K562 (cell line): ENCODE measurements around the gene LMO7. TPM values are rescaled to one million over a fixed set of nuclear protein-coding genes. Genes with fewer than 3 reads are reported as not detected.

Source experiments
- ATAC-seq: fragments of 200-7000 bp; cut with Tn5 transposase; 3 replicates; pipeline ENCODE4 v1.9.1; 2020; ENCODE audit warnings: moderate library complexity
- BruUV-seq: library from RNA; stranded (reverse); fragments of 400-500 nt; replicated peaks from 2 replicates; lab custom pipeline; 2021; lab: Mats Ljungman, UMichigan
- CTCF ChIA-PET: fragments of 300-600 bp; formaldehyde crosslinking; extraction: SDS; loops from one replicate; lab custom pipeline; 2021; ENCODE audit warnings: low intra/inter-chr PET ratio; lab: Yijun Ruan, JAX
- POLR2A ChIA-PET: fragments of 300-600, 350-650 bp; sonication (Branson Sonifier 250); formaldehyde crosslinking; extraction: SDS; loops from one replicate; lab custom pipeline; 2021; ENCODE audit warnings: antibody characterized with exemption, inconsistent platforms; lab: Yijun Ruan, JAX
- DNase-seq, 4 experiments: peaks; one replicate each; pipeline versions ENCODE4 v3.0.0 to v3.0.0-alpha.2; 2011 to 2018; ENCODE audit warnings: low spot score in 3 of 4, mixed read lengths in 3 of 4; ENCODE audit errors: extremely low read depth in 1 of 4
- FAIRE-seq: peaks from 2 replicates; lab custom pipeline; 2011; peaks lifted over from hg19 to GRCh38; lab: Jason Lieb, UNC
- H2AFZ ChIP-seq: 2 replicates; pipeline ENCODE4 v1.6.0; 2011; ENCODE audit warnings: low read depth, low read length, control low read depth, inconsistent platforms
- H3K27ac ChIP-seq: fragments of 200-600 bp; 3 replicates; pipeline ENCODE4 v1.8.0; 2011; ENCODE audit warnings: low read depth, mild to moderate bottlenecking, control low read depth, inconsistent platforms, low read length, moderate library complexity, mixed read lengths; ENCODE audit errors: extremely low read depth
- H3K27me3 ChIP-seq, 2 experiments: fragments of 300-600 bp in 1 of 2; 2 replicates in 1 of 2; 3 replicates in 1 of 2; pipeline versions ENCODE4 v1.6.0 to v1.8.0; 2011; ENCODE audit warnings: inconsistent platforms in 2 of 2, low read length in 2 of 2, mild to moderate bottlenecking in 1 of 2, mixed read lengths in 1 of 2, moderate library complexity in 1 of 2; ENCODE audit not compliant: control insufficient read depth in 2 of 2, insufficient read depth in 2 of 2
- H3K36me3 ChIP-seq: fragments of 300-600 bp; 3 replicates; pipeline ENCODE4 v1.8.0; 2011; ENCODE audit warnings: mild to moderate bottlenecking, low read length, inconsistent platforms; ENCODE audit not compliant: control insufficient read depth, insufficient read depth
- H3K4me1 ChIP-seq, 2 experiments: fragments of 200-600 bp in 1 of 2; replicated peaks in 1 of 2; 2 replicates in 1 of 2; 3 replicates in 1 of 2; pipeline versions ENCODE4 v1.5.1 to v1.8.0; 2011; ENCODE audit warnings: inconsistent platforms in 2 of 2, low read length in 2 of 2, mild to moderate bottlenecking in 1 of 2, mixed read lengths in 1 of 2, moderate library complexity in 1 of 2; ENCODE audit not compliant: control insufficient read depth in 2 of 2, insufficient read depth in 2 of 2
- H3K4me2 ChIP-seq: 2 replicates; pipeline ENCODE4 v1.6.1; 2011; ENCODE audit warnings: low read length, control low read depth, inconsistent platforms, mixed read lengths; ENCODE audit not compliant: insufficient read depth
- H3K4me3 ChIP-seq: fragments of 200-600 bp; sonication (generic), shearing (Covaris generic); 2 replicates; pipeline ENCODE4 v1.5.1; 2016; ENCODE audit warnings: control low read depth, inconsistent platforms
- H3K79me2 ChIP-seq: fragments of 200-600 bp; 3 replicates; pipeline ENCODE4 v1.8.0; 2011; ENCODE audit warnings: low read length, inconsistent platforms; ENCODE audit not compliant: control insufficient read depth, insufficient read depth
- H3K9ac ChIP-seq, 2 experiments: 2 replicates each; pipeline versions ENCODE4 v1.6.0 to v1.6.1; 2011; ENCODE audit warnings: low read depth in 2 of 2, low read length in 2 of 2, control low read depth in 1 of 2, inconsistent platforms in 1 of 2, mild to moderate bottlenecking in 1 of 2, mixed read lengths in 1 of 2; ENCODE audit not compliant: insufficient read depth in 1 of 2
- H3K9me1 ChIP-seq: one replicate; pipeline ENCODE4 v1.6.0; 2011; ENCODE audit warnings: inconsistent platforms, mild to moderate bottlenecking, low read length, moderate library complexity; ENCODE audit not compliant: control insufficient read depth, insufficient read depth
- H3K9me3 ChIP-seq: replicated peaks from 2 replicates; pipeline ENCODE4 v1.5.1; 2011; ENCODE audit warnings: low read depth, low read length, inconsistent platforms; ENCODE audit not compliant: control insufficient read depth, insufficient read depth
- H4K20me1 ChIP-seq: replicated peaks from 2 replicates; pipeline ENCODE4 v1.6.1; 2011; ENCODE audit warnings: low read length, inconsistent platforms, mixed read lengths; ENCODE audit not compliant: control insufficient read depth, insufficient read depth
- FOXJ3 ChIP-seq: sonication (generic); formaldehyde crosslinking; IDR thresholded peaks from 2 replicates; pipeline ENCODE4 v1.4.0; 2020; ENCODE audit warnings: mild to moderate bottlenecking, missing genetic modification reagents
- HMGN3 ChIP-seq: IDR thresholded peaks from 2 replicates; pipeline ENCODE4 v1.6.1; 2011; ENCODE audit warnings: borderline replicate concordance, low read depth, mild to moderate bottlenecking, mixed read lengths, low read length; ENCODE audit not compliant: insufficient read length; ENCODE audit errors: extremely low read depth
- KLF13 ChIP-seq: fragments of 450-650 bp; IDR thresholded peaks from 2 replicates; pipeline ENCODE4 v1.6.1; 2016; ENCODE audit warnings: missing genetic modification characterization, low read depth, mild to moderate bottlenecking, missing compliant biosample characterization, moderate library complexity, borderline replicate concordance
- LEF1 ChIP-seq: fragments of 450-650 bp; IDR thresholded peaks from 2 replicates; pipeline ENCODE4 v1.6.1; 2016; ENCODE audit warnings: mild to moderate bottlenecking
- NR1H2 ChIP-seq: sonication (generic); formaldehyde crosslinking; IDR thresholded peaks from 2 replicates; pipeline ENCODE4 v1.4.0; 2020; ENCODE audit warnings: mild to moderate bottlenecking, missing genetic modification reagents
- POLR3G ChIP-seq: IDR thresholded peaks from 2 replicates; pipeline ENCODE4 v1.6.1; 2011; ENCODE audit not compliant: insufficient read length, insufficient replicate concordance; ENCODE audit errors: extremely low read depth
- POU5F1 ChIP-seq: fragments of 150-350 bp; IDR thresholded peaks from 2 replicates; pipeline ENCODE4 v1.6.1; 2014; ENCODE audit warnings: borderline replicate concordance, low read length, low read depth, mild to moderate bottlenecking; ENCODE audit not compliant: partially characterized antibody
- RFX5 ChIP-seq: IDR thresholded peaks from 2 replicates; pipeline ENCODE4 v1.6.1; 2011; ENCODE audit warnings: low read depth, mild to moderate bottlenecking, improper control_type of control experiment, low read length
- SMARCA4 ChIP-seq: fragments of 450-650 bp; IDR thresholded peaks from 2 replicates; pipeline ENCODE4 v1.6.1; 2016
- SNAPC5 ChIP-seq: fragments of 250-450 bp; sonication (Bioruptor Pico); IDR thresholded peaks from 2 replicates; pipeline ENCODE4 v1.8.0; 2021; ENCODE audit warnings: moderate library complexity, mild to moderate bottlenecking, inconsistent platforms
- SREBF1 ChIP-seq: fragments of 150-350 bp; IDR thresholded peaks from 2 replicates; pipeline ENCODE4 v1.6.1; 2014; ENCODE audit warnings: antibody characterized with exemption, low read depth, low read length, borderline replicate concordance
- TGIF2 ChIP-seq: sonication (generic); formaldehyde crosslinking; IDR thresholded peaks from 2 replicates; pipeline ENCODE4 v1.8.1; 2022; ENCODE audit warnings: mild to moderate bottlenecking, missing genetic modification reagents, moderate library complexity
- XRCC4 ChIP-seq: IDR thresholded peaks from one replicate; pipeline ENCODE4 v1.6.1; 2011; ENCODE audit not compliant: insufficient read depth, insufficient read length; ENCODE audit errors: extremely low read depth
- ZNF512 ChIP-seq: IDR thresholded peaks from 2 replicates; pipeline ENCODE4 v1.6.1; 2016; ENCODE audit warnings: missing genetic modification characterization, missing compliant biosample characterization
- ZNF586 ChIP-seq: fragments of 450-650 bp; formaldehyde crosslinking; conservative IDR thresholded peaks from 2 replicates; pipeline ENCODE4 v1.4.0; 2020; ENCODE audit warnings: mild to moderate bottlenecking, moderate library complexity
- ZNF77 ChIP-seq: fragments of 250-450 bp; sonication (Bioruptor Pico); IDR thresholded peaks from 2 replicates; pipeline ENCODE4 v1.5.0; 2020
- WGBS: fragments of 100-300 bp; shearing (Covaris generic); methylation state at CpG from one replicate; pipeline ENCODE4 v1.1.6; 2016; ENCODE audit warnings: low coverage, mixed read lengths; ENCODE audit not compliant: insufficient coverage; ENCODE audit errors: missing lambda C conversion rate; 5-methylcytosine and 5-hydroxymethylcytosine counted together
- in situ Hi-C: fragments of 300-500 bp; cut with MboI; formaldehyde crosslinking; loops from 4 replicates; pipeline ENCODE4 v1.15.0; 2018; ENCODE audit warnings: inconsistent platforms, mixed read lengths
- intact Hi-C: fragments of 100-400 bp; cut with micrococcal nuclease; formaldehyde crosslinking; loops from 2 replicates; pipeline ENCODE4 v1.14.2; 2022
- polyA plus RNA-seq, 8 experiments: library from polyadenylated mRNA; depleted of rRNA in 4 of 8; stranded (reverse) in 5 of 8; unstranded in 3 of 8; fragments of >200 nt; fragmentation: Nextera tagmentation in 2 of 8; fragmentation: Illumina TruSeq in 1 of 8; extraction: Ambion mirVana in 2 of 8; extraction: Trizol in 1 of 8; gene quantifications; 2 replicates each; pipeline versions ENCODE4 v1.2.1 to v1.2.3, GENCODE V29; 2011 to 2014; ENCODE audit warnings: inconsistent platforms in 1 of 8, missing spikeins in 1 of 8
- total RNA-seq, 7 experiments: library from RNA; depleted of rRNA in 6 of 7; stranded (reverse); fragments of >200 nt in 6 of 7; fragmentation: Illumina TruSeq in 2 of 7; extraction: Trizol in 2 of 7; gene quantifications; 2 replicates each; pipeline versions ENCODE4 v1.2.1 to v1.2.3, GENCODE V29; 2011 to 2021; ENCODE audit warnings: low replicate concordance in 1 of 7

LMO7 gene
- total and polyA plus RNA-seq, 9 of the 15 experiments (the other 6 are each of a cell fraction or from before 2014, with no cell fraction given) = 0.42 to 4.3 (median 1.7) TPM

DNA sequence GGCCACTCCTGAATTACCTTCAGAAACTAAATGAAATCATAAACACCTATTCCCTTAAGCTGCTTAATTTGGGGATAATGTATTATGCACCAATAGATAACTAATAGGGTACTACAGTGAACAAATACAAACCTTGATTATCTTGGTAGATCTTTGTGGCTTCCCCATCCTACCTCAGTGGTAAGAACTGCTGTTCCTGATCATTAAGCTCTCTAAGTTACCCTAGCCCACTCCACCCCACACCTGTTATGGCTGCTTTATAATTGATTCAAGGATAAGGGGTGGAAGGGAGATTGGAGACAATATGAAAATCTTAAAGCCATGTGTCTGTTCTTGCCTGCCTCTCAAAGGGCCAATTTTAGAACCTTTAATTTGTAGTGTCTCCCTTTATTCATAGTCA is 121.2 kb downstream of the LMO7 start:
- DNase-seq (no peak), FAIRE-seq (no peak)
- no peaks in the 10 kb centered on the region for H3K79me2 ChIP-seq
- no peak overlapping the region for H2AFZ ChIP-seq
- H3K4me1 ChIP-seq = no peaks in the 10 kb centered on the region
- no TSS peak for BruUV-seq
- no peaks in the 10 kb centered on the region for H3K9me1 ChIP-seq
- POLR2A ChIA-PET = no interaction called here
- CTCF ChIA-PET = no interaction called here
- no peaks in the 10 kb centered on the region for H3K9me3 ChIP-seq
- no peak overlapping the region for H3K27ac ChIP-seq
- no peaks in the 10 kb centered on the region for H4K20me1 ChIP-seq
- H3K4me3 ChIP-seq = no peak overlapping the region
- intact Hi-C loops = no loop called here
- H3K9ac ChIP-seq = no peak overlapping the region
- TF ChIP-seq POU5F1 = no peak
- TF ChIP-seq LEF1 = no peak
- TF ChIP-seq SMARCA4 = no peak
- TF ChIP-seq POLR3G = no peak
- no peak for TF ChIP-seq FOXJ3
- TF ChIP-seq, all 486 proteins: peak for 0
- no peak for ATAC-seq
- in situ Hi-C loops = no loop called here
- Histone ChIP-seq H3K27me3 (no peaks in the 10 kb centered on the region), H3K4me2 (no peak overlapping the region), H3K36me3 (no peaks in the 10 kb centered on the region)

DNA sequence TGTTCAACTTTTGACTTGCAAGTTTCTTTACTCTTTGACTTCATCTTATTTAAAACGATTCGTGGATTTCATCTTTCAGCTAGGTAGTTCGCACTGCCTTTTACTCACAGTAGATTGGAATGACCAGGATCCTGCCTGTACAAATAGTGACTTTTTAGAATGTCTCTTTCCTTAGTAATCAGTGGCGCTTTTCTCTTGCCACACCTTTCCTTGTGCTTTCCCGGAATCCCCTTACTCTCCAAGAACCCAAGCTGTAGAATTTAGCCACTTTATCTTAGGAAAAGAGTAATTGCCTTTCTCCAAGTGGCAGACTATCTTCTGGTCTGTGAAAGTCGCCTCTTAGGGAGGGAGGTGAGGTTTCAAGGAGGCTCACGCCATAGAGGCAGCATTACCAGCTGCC is 123.4 kb downstream of the LMO7 start:
- POLR2A ChIA-PET = no interaction called here
- FAIRE-seq (no peak), ATAC-seq (no peak), DNase-seq (no peak)
- Histone ChIP-seq H3K9ac (no peak overlapping the region), H3K36me3 (no peaks in the 10 kb centered on the region), H3K79me2 (no peaks in the 10 kb centered on the region), H3K4me3 (no peak overlapping the region), H2AFZ (no peak overlapping the region), H3K4me2 (no peak overlapping the region), H3K27me3 (no peaks in the 10 kb centered on the region), H4K20me1 (no peaks in the 10 kb centered on the region), H3K9me1 (no peaks in the 10 kb centered on the region), H3K4me1 (no peaks in the 10 kb centered on the region), H3K27ac (no peak overlapping the region), H3K9me3 (no peaks in the 10 kb centered on the region)
- in situ Hi-C loops (no loop called here), intact Hi-C loops (no loop called here)
- BruUV-seq = no TSS peak
- TF ChIP-seq NR1H2 (no peak), ZNF77 (CRISPR knock-in tag) (no peak), KLF13 (tag) (no peak), HMGN3 (no peak), XRCC4 (no peak), ZNF586 (CRISPR knock-in tag) (no peak), SNAPC5 (CRISPR knock-in tag) (no peak), ZNF512 (tag) (no peak), RFX5 (no peak), SREBF1 (no peak), TGIF2 (no peak)
- WGBS = 0% methylated on average over 7 of the region's 7 CpGs
- CTCF ChIA-PET = no interaction called here
